Neural cell (in vitro differentiated cells): Measurements from ENCODE around the gene CDT1. TPM values are rescaled to one million over a fixed set of nuclear protein-coding genes. Genes with fewer than 3 reads are reported as not detected.

Experiments used
- H2AFZ ChIP-seq: fragments of 200-600, 300-800 bp; sonication (generic), shearing (Covaris generic); 2 replicates; pipeline ENCODE4 v1.6.0; 2014; ENCODE audit warnings: low read depth, mild to moderate bottlenecking, antibody characterized with exemption, low read length, moderate library complexity
- H3F3A ChIP-seq: fragments of 200-600 bp; shearing (Covaris generic); 2 replicates; pipeline ENCODE4 v1.6.1; 2016; ENCODE audit warnings: mild to moderate bottlenecking, moderate library complexity, mixed read lengths, antibody characterized with exemption, low read length; ENCODE audit not compliant: insufficient read depth, poor library complexity, severe bottlenecking
- H3K27ac ChIP-seq: fragments of 200-600, 300-800 bp; sonication (generic), shearing (Covaris generic); 2 replicates; pipeline ENCODE4 v1.5.1; 2014; ENCODE audit warnings: mild to moderate bottlenecking, low read length, moderate library complexity
- H3K27me3 ChIP-seq: fragments of 300-800, 200-600 bp; sonication (generic), shearing (Covaris generic); 2 replicates; pipeline ENCODE4 v1.6.0; 2014; ENCODE audit warnings: mild to moderate bottlenecking, low read depth, low read length, moderate library complexity; ENCODE audit not compliant: insufficient read depth
- H3K36me3 ChIP-seq: fragments of 300-800, 200-600 bp; sonication (generic), shearing (Covaris generic); 2 replicates; pipeline ENCODE4 v1.5.1; 2014; ENCODE audit warnings: mild to moderate bottlenecking, antibody characterized with exemption, low read length, moderate library complexity; ENCODE audit not compliant: insufficient read depth
- H3K4me2 ChIP-seq: fragments of 300-800, 200-600 bp; sonication (generic), shearing (Covaris generic); 2 replicates; pipeline ENCODE4 v1.6.0; 2014; ENCODE audit warnings: mild to moderate bottlenecking, low read length
- H3K4me3 ChIP-seq: fragments of 300-800, 200-600 bp; sonication (generic), shearing (Covaris generic); 2 replicates; pipeline ENCODE4 v1.5.1; 2014; ENCODE audit warnings: mild to moderate bottlenecking, low read length, moderate library complexity
- H3K79me2 ChIP-seq: fragments of 200-600 bp; shearing (Covaris generic); replicated peaks from 2 replicates; pipeline ENCODE4 v1.6.0; 2014; ENCODE audit warnings: mild to moderate bottlenecking, low read length, moderate library complexity; ENCODE audit not compliant: insufficient read depth
- H3K9ac ChIP-seq: fragments of 300-800, 200-600 bp; sonication (generic), shearing (Covaris generic); 2 replicates; pipeline ENCODE4 v1.6.1; 2016; ENCODE audit warnings: mild to moderate bottlenecking, low read length, mixed read lengths
- H3K9me2 ChIP-seq: fragments of 200-600 bp; shearing (Covaris generic); 2 replicates; pipeline ENCODE4 v1.6.1; 2016; ENCODE audit warnings: mild to moderate bottlenecking, low read length, mixed read lengths; ENCODE audit not compliant: insufficient read depth
- H3K9me3 ChIP-seq: fragments of 200-600, 300-800 bp; sonication (generic), shearing (Covaris generic); 2 replicates; pipeline ENCODE4 v1.6.1; 2016; ENCODE audit warnings: mild to moderate bottlenecking, mixed run types, low read length, moderate library complexity, mixed read lengths
- H4K20me1 ChIP-seq: fragments of 200-600 bp; shearing (Covaris generic); 2 replicates; pipeline ENCODE4 v1.6.1; 2016; ENCODE audit warnings: mild to moderate bottlenecking, mixed run types; ENCODE audit not compliant: insufficient read depth
- CTCF ChIP-seq: fragments of 450-650 bp; IDR thresholded peaks from 2 replicates; pipeline ENCODE4 v1.5.1; 2014; ENCODE audit warnings: antibody characterized with exemption, mild to moderate bottlenecking, moderate library complexity; ENCODE audit not compliant: poor library complexity, severe bottlenecking
- EP300 ChIP-seq: fragments of 450-650 bp; conservative IDR thresholded peaks from 2 replicates; pipeline ENCODE4 v1.6.1; 2014; ENCODE audit warnings: antibody characterized with exemption, mild to moderate bottlenecking, moderate library complexity; ENCODE audit not compliant: poor library complexity, severe bottlenecking
- EZH2 ChIP-seq: fragments of 200-600, 300-800 bp; shearing (Covaris generic), sonication (generic); IDR thresholded peaks from 2 replicates; pipeline ENCODE4 v1.6.1; 2014; ENCODE audit warnings: antibody characterized with exemption, low read length, borderline replicate concordance, mild to moderate bottlenecking; ENCODE audit not compliant: insufficient read depth, poor library complexity, severe bottlenecking
- MXI1 ChIP-seq: fragments of 450-650 bp; conservative IDR thresholded peaks from 2 replicates; pipeline ENCODE4 v1.6.1; 2014; ENCODE audit warnings: antibody characterized with exemption, mild to moderate bottlenecking; ENCODE audit not compliant: poor library complexity, severe bottlenecking
- POLR2AphosphoS5 ChIP-seq: IDR thresholded peaks from 2 replicates; pipeline ENCODE4 v1.6.1; 2012
- RAD21 ChIP-seq: fragments of 450-650 bp; conservative IDR thresholded peaks from 2 replicates; pipeline ENCODE4 v1.6.1; 2014; ENCODE audit warnings: antibody characterized with exemption, mild to moderate bottlenecking, moderate library complexity
- REST ChIP-seq: IDR thresholded peaks from 2 replicates; pipeline ENCODE4 v1.6.1; 2012; ENCODE audit warnings: borderline replicate concordance
- SMC3 ChIP-seq: fragments of 450-650 bp; conservative IDR thresholded peaks from 2 replicates; pipeline ENCODE4 v1.6.1; 2014; ENCODE audit warnings: antibody characterized with exemption, mild to moderate bottlenecking, moderate library complexity; ENCODE audit not compliant: poor library complexity
- TAF1 ChIP-seq: IDR thresholded peaks from 2 replicates; pipeline ENCODE4 v1.6.1; 2012; ENCODE audit warnings: low read depth
- polyA plus RNA-seq: library from polyadenylated mRNA; depleted of rRNA; stranded (reverse); fragments of >200 nt; gene quantifications from 2 replicates; pipeline ENCODE4 v1.2.3, GENCODE V29; 2014

The CDT1 gene
- polyA plus RNA-seq, 1 donor from 2014 or later, result 1.0 TPM

- H3K79me2 ChIP-seq, result no peaks in the 10 kb centered on the region
These were observed 22.7 kb downstream of the CDT1 start for GRCh38 chr16:88826070-88826840.

GRCh38 chr16:88827727-88828126 is 24.1 kb downstream of the CDT1 start:
- no peak for TF ChIP-seq EP300
- no peak for TF ChIP-seq MXI1
- TF ChIP-seq TAF1, result no peak
- TF ChIP-seq CTCF, result no peak
- no peak for TF ChIP-seq RAD21
- no peak for TF ChIP-seq POLR2AphosphoS5
- Histone ChIP-seq H3F3A (no peaks in the 10 kb centered on the region), H3K4me3 (no peak overlapping the region), H3K9ac (no peak overlapping the region), H3K36me3 (no peaks in the 10 kb centered on the region), H3K9me2 (no peaks in the 10 kb centered on the region), H3K4me2 (no peak overlapping the region), H3K27me3 (no peaks in the 10 kb centered on the region), H3K27ac (no peak overlapping the region), H4K20me1 (no peaks in the 10 kb centered on the region), H2AFZ (no peak overlapping the region), H3K79me2 (no peaks in the 10 kb centered on the region), H3K9me3 (no peaks in the 10 kb centered on the region)

More at GRCh38 chr16:88826070-88826840, 22.7 kb downstream of the CDT1 start:
- no peak overlapping the region for H3K9ac ChIP-seq
- H3K9me3 ChIP-seq, result no peaks in the 10 kb centered on the region
- no peaks in the 10 kb centered on the region for H4K20me1 ChIP-seq
- no peaks in the 10 kb centered on the region for H3F3A ChIP-seq
- TF ChIP-seq CTCF (no peak), EP300 (no peak), POLR2AphosphoS5 (no peak), MXI1 (no peak), RAD21 (no peak), TAF1 (no peak), REST (no peak), EZH2 (no peak), SMC3 (no peak)
- no peak overlapping the region for H3K27ac ChIP-seq
- no peak overlapping the region for H2AFZ ChIP-seq
- H3K4me2 ChIP-seq, result no peak overlapping the region
- no peaks in the 10 kb centered on the region for H3K36me3 ChIP-seq
- no peak overlapping the region for H3K4me3 ChIP-seq
- no peaks in the 10 kb centered on the region for H3K27me3 ChIP-seq
- no peaks in the 10 kb centered on the region for H3K9me2 ChIP-seq
